CD4-positive, alpha-beta T cell treated with Interferon alpha-2 for 1 hour (primary cell): Measurements from ENCODE around the gene IKZF1.

Experiments used
- DNase-seq, 2 donors: peaks; one replicate each; pipeline ENCODE4 v3.0.0-alpha.2; 2020 to 2022

Gene IKZF1

GRCh38 chr7:50304129-50304910 lies at the start of gene IKZF1:
TSS of gene IKZF1 (plus strand) at chr7:50304716. CDS start at chr7:50319062, 14,346 bp downstream.
- DNase-seq, result peak; percentile 70 to 71

- peak in 1 of 2 donors; percentile 56 for DNase-seq
Measured at GRCh38 chr7:50261593-50261992, 42.9 kb upstream of the IKZF1 start.

- DNase-seq, result peak in 1 of 2 donors; percentile 61
Measured at GRCh38 chr7:50262446-50262845, 42.1 kb upstream of the IKZF1 start.

GRCh38 chr7:50262916-50263690 lies 41.4 kb upstream of the IKZF1 start:
- DNase-seq, result peak in 1 of 2 donors; percentile 42

- DNase-seq, result peak; percentile 34 to 73
Measured at GRCh38 chr7:50264908-50265307, 39.6 kb upstream of the IKZF1 start.

GRCh38 chr7:50265968-50266634 lies 38.4 kb upstream of the IKZF1 start:
- DNase-seq, result peak in 1 of 2 donors; percentile 38

GRCh38 chr7:50266635-50267386 lies 37.7 kb upstream of the IKZF1 start:
- DNase-seq, result peak; percentile 74 to 80

GRCh38 chr7:50267525-50268041 lies 36.9 kb upstream of the IKZF1 start:
- no peak for DNase-seq

GRCh38 chr7:50268223-50268622 lies 36.3 kb upstream of the IKZF1 start:
- DNase-seq, result peak in 1 of 2 donors; percentile 19

GRCh38 chr7:50268990-50269389 lies 35.5 kb upstream of the IKZF1 start:
- DNase-seq, result no peak

GRCh38 chr7:50270531-50271018 lies 33.9 kb upstream of the IKZF1 start:
- DNase-seq, result peak in 1 of 2 donors; percentile 34

- DNase-seq, result no peak
Measured at GRCh38 chr7:50272808-50273207, 31.7 kb upstream of the IKZF1 start.

GRCh38 chr7:50273301-50273700 lies 31.2 kb upstream of the IKZF1 start:
- no peak for DNase-seq

GRCh38 chr7:50273870-50274269 lies 30.6 kb upstream of the IKZF1 start:
- DNase-seq, result no peak

GRCh38 chr7:50274361-50274760 lies 30.2 kb upstream of the IKZF1 start:
- DNase-seq, result no peak

GRCh38 chr7:50275430-50275829 lies 29.1 kb upstream of the IKZF1 start:
- DNase-seq, result no peak

- DNase-seq, result no peak
Measured at GRCh38 chr7:50276483-50276882, 28.0 kb upstream of the IKZF1 start.

GRCh38 chr7:50278120-50278519 lies 26.4 kb upstream of the IKZF1 start:
- DNase-seq, result no peak

- DNase-seq, result peak; percentile 25 to 34
Measured at GRCh38 chr7:50281680-50282445, 22.7 kb upstream of the IKZF1 start.

- DNase-seq, result no peak
Measured at GRCh38 chr7:50282813-50283605, 21.5 kb upstream of the IKZF1 start.

- no peak for DNase-seq
Measured at GRCh38 chr7:50283731-50284130, 20.8 kb upstream of the IKZF1 start.
